Esophagus squamous epithelium (tissue), 4 donors: ENCODE measurements around the gene RNU7-1.

Source experiments
- CTCF ChIP-seq, 6 experiments: fragments of 450-650 bp in 4 of 6; fragments of 200-600 bp in 2 of 6; sonication (generic) in 2 of 6; IDR thresholded peaks; one replicate each; pipeline ENCODE4 v1.5.1; 2016 to 2019; ENCODE audit warnings: antibody characterized with exemption in 6 of 6, mild to moderate bottlenecking in 4 of 6, moderate library complexity in 4 of 6
- POLR2A ChIP-seq, 4 donors: fragments of 450-650 bp; IDR thresholded peaks; one replicate each; pipeline ENCODE4 v1.6.1; 2017; ENCODE audit warnings: antibody characterized with exemption in 4 of 4, mild to moderate bottlenecking in 4 of 4, moderate library complexity in 3 of 4

- TF ChIP-seq POLR2A (IDR thresholded peaks at IDR 0.05) (peak in 1 of 4 donors; percentile 2), CTCF (IDR thresholded peaks at IDR 0.05) (no peak)
These were observed 14.8 kb upstream of the RNU7-1 start for GRCh38 chr12:6928703-6929407.
